ENCODE data around the gene EEPD1.

- TF ChIP-seq, protein P1, sequence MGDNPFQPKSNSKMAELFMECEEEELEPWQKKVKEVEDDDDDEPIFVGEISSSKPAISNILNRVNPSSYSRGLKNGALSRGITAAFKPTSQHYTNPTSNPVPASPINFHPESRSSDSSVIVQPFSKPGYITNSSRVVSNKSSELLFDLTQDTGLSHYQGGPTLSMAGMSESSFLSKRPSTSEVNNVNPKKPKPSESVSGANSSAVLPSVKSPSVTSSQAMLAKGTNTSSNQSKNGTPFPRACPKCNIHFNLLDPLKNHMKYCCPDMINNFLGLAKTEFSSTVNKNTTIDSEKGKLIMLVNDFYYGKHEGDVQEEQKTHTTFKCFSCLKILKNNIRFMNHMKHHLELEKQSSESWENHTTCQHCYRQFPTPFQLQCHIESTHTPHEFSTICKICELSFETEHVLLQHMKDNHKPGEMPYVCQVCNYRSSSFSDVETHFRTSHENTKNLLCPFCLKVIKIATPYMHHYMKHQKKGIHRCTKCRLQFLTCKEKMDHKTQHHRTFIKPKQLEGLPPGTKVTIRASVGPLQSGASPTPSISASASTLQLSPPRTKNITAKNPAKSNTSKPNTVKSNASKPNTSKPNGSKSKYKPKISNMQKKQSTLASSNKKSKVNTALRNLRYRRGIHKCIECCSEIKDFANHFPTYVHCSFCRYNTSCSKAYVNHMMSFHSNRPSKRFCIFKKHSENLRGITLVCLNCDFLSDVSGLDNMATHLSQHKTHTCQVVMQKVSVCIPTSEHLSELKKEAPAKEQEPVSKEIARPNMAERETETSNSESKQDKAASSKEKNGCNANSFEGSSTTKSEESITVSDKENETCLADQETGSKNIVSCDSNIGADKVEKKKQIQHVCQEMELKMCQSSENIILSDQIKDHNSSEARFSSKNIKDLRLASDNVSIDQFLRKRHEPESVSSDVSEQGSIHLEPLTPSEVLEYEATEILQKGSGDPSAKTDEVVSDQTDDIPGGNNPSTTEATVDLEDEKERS (tag by site-specific recombination; IDR thresholded peaks at IDR 0.05), result no peak
- TF ChIP-seq SCRT2 (tag by site-specific recombination; IDR thresholded peaks at IDR 0.05) (no peak), CTCF (tag by site-specific recombination; IDR thresholded peaks at IDR 0.05) (no peak), SP3 (tag by site-specific recombination; IDR thresholded peaks at IDR 0.05) (no peak), ZNF324 (tag by site-specific recombination; IDR thresholded peaks at IDR 0.05) (no peak), ZNF335 (tag by site-specific recombination; conservative IDR thresholded peaks at IDR 0.05) (no peak), TCF7L2 (IDR thresholded peaks at IDR 0.05; ENCODE audit: borderline replicate concordance, low read depth, low read length) (no peak), ZNF274 (IDR thresholded peaks at IDR 0.05; ENCODE audit: low read length) (no peak), ZNF274 (tag by site-specific recombination; IDR thresholded peaks at IDR 0.05; ENCODE audit: borderline replicate concordance) (no peak)
Observed at GRCh38 chr7:36263095-36263484, 110.0 kb downstream of the EEPD1 start.
